HG03045 (cell line): ENCODE data around the gene PTHLH.
A peak's percentile ranks its signal among the peaks of the same experiment; 100 is the strongest.

Source experiments
- ATAC-seq: cut with Tn5 transposase; IDR thresholded peaks from one replicate; pipeline ENCODE4 v1.9.1; 2021; ENCODE audit warnings: mild to moderate bottlenecking, moderate library complexity; ENCODE audit not compliant: unreplicated experiment

The PTHLH gene

GRCh38 chr12:27946421-27946820 lies 26.1 kb downstream of the PTHLH start:
- no peak for ATAC-seq

- ATAC-seq, result peak; percentile 76
Measured at GRCh38 chr12:27940756-27941402, 31.7 kb downstream of the PTHLH start.

- ATAC-seq, result no peak
Measured at GRCh38 chr12:27940245-27940644, 32.3 kb downstream of the PTHLH start.

GRCh38 chr12:27937768-27938167 lies 34.8 kb downstream of the PTHLH start:
- ATAC-seq, result no peak

GRCh38 chr12:27936196-27936595 lies 36.3 kb downstream of the PTHLH start:
- ATAC-seq, result no peak

- no peak for ATAC-seq
Measured at GRCh38 chr12:27934276-27934675, 38.3 kb downstream of the PTHLH start.

- no peak for ATAC-seq
Measured at GRCh38 chr12:27931390-27931789, 41.1 kb downstream of the PTHLH start.

- no peak for ATAC-seq
Measured at GRCh38 chr12:27927347-27927746, 45.2 kb downstream of the PTHLH start.

- no peak for ATAC-seq
Measured at GRCh38 chr12:27924350-27925135, 48.0 kb downstream of the PTHLH start.

- ATAC-seq, result no peak
Measured at GRCh38 chr12:27922531-27923139, 49.9 kb downstream of the PTHLH start.

- ATAC-seq, result no peak
Measured at GRCh38 chr12:27919671-27920235, 52.8 kb downstream of the PTHLH start.

- ATAC-seq, result no peak
Measured at GRCh38 chr12:27915536-27915935, 57.0 kb downstream of the PTHLH start.

- no peak for ATAC-seq
Measured at GRCh38 chr12:27915021-27915420, 57.5 kb downstream of the PTHLH start.

GRCh38 chr12:27913999-27914614 lies 58.4 kb downstream of the PTHLH start:
- ATAC-seq, result peak; percentile 65

GRCh38 chr12:27911397-27911796 lies 61.1 kb downstream of the PTHLH start:
- ATAC-seq, result no peak
